Pancreas (tissue), 10 donors: ENCODE results near the gene ST3GAL4. TPM values are rescaled to one million over a fixed set of nuclear protein-coding genes. Genes with fewer than 3 reads are reported as not detected.
A peak's percentile ranks its signal among the peaks of the same experiment; 100 is the strongest.

Source experiments
- ATAC-seq, 4 donors: fragments of 200-7000 bp; cut with Tn5 transposase; one replicate each; pipeline versions ENCODE4 v1.8.0 to v1.9.1; 2020; ENCODE audit warnings: mild to moderate bottlenecking in 4 of 4, moderate library complexity in 4 of 4
- DNase-seq, 6 donors: peaks; one replicate each; pipeline ENCODE4 v3.0.0-alpha.2; 2020
- FAIRE-seq: peaks from 2 replicates; lab custom pipeline; 2012; peaks lifted over from hg19 to GRCh38; lab: Jason Lieb, UNC
- H3K27ac ChIP-seq, 4 donors: fragments of 200-600 bp; sonication (generic); 1 replicate in 3 of 4; 2 replicates in 1 of 4; pipeline versions ENCODE4 v1.5.0 to v1.8.0; 2020
- H3K27me3 ChIP-seq, 4 donors: fragments of 200-600 bp; one replicate each; pipeline ENCODE4 v1.8.0; 2021
- H3K36me3 ChIP-seq, 3 donors: fragments of 200-600 bp; sonication (generic) in 1 of 3; one replicate each; pipeline versions ENCODE4 v1.5.0 to v1.8.0; 2020 to 2021
- H3K4me1 ChIP-seq, 3 donors: fragments of 200-600 bp; one replicate each; pipeline ENCODE4 v1.8.0; 2021
- H3K4me3 ChIP-seq, 4 donors: fragments of 200-600 bp; sonication (generic) in 2 of 4; one replicate each; pipeline versions ENCODE4 v1.5.0 to v1.8.0; 2020 to 2021
- H3K9me3 ChIP-seq, 4 donors: fragments of 200-600 bp; one replicate each; pipeline ENCODE4 v1.8.0; 2021
- CTCF ChIP-seq, 4 donors: fragments of 200-600 bp; sonication (generic) in 3 of 4; IDR thresholded peaks; one replicate each; pipeline versions ENCODE4 v1.5.0 to v1.8.0; 2021; ENCODE audit warnings: antibody characterized with exemption in 4 of 4
- WGBS, 2 donors: extraction: QIAGEN DNeasy Blood & Tissue Kit; methylation state at CpG; one replicate each; pipeline ENCODE4 v1.1.7; 2013; 5-methylcytosine and 5-hydroxymethylcytosine counted together
- intact Hi-C, 3 donors: fragments of 100-400 bp; cut with DNase I; formaldehyde crosslinking; loops; one replicate each; pipeline versions ENCODE4 v1.11.1 to v1.14.2; 2022
- polyA plus RNA-seq, 2 donors: library from polyadenylated mRNA; stranded (reverse); fragments of 200-250 nt; gene quantifications; one replicate each; pipeline ENCODE4 v1.2.3, GENCODE V29; 2013
- total RNA-seq, 6 donors: library from RNA; stranded (reverse); fragmentation: NEBNext Ultra II Directional in 4 of 6; extraction: Animal tissue kit (Norgen Biotek cat#: 25700) in 4 of 6; gene quantifications; one replicate each; pipeline versions ENCODE4 v1.2.1 to v1.2.4, GENCODE V29; 2021 to 2023
- donor health status: healthy with polysubstance abuse.
- donor health status: DM: no; HTN: no; CAD: no; lungs with moderate emphysema.
- donor health status: DM: no; HTN: no; CAD: no.
- donor health status: control.
- donor health status: control.
- donor health status: Bipolar disorder and iron deficiency.
- donor health status: DM: yes; HTN: yes; CAD: no.
- donor health status: DM: no; HTN: no; CAD: no.
- donor health status: DM: no; HTN: no; CAD: no.
- donor health status: DM: yes; HTN: yes; CAD: no.

ST3GAL4 gene
- total and polyA plus RNA-seq, 8 donors, result 2.6 to 12.9 (median 9.4) TPM

GRCh38 chr11:126340960-126341606 is 14.4 kb upstream of the ST3GAL4 start:
- no peak for FAIRE-seq
- DNase-seq, result no peak
- Histone ChIP-seq H3K4me1 (peaks cover 0 to 11% (median 8%) of the 10 kb centered on the region in 3 donors), H3K4me3 (no peak overlapping the region), H3K27me3 (no peaks in the 10 kb centered on the region), H3K9me3 (no peaks in the 10 kb centered on the region), H3K36me3 (peaks cover 0 to 5% (median 0%) of the 10 kb centered on the region in 3 donors), H3K27ac (no peak overlapping the region)
- no peak for TF ChIP-seq CTCF (IDR thresholded peaks at IDR 0.05)
- ATAC-seq, result no peak
- intact Hi-C loops, result no loop called here
- WGBS, 2 donors, result 92% methylated on average over 7 of the region's 7 CpGs

- FAIRE-seq (no peak), ATAC-seq (no peak)
- TF ChIP-seq CTCF (IDR thresholded peaks at IDR 0.05), result no peak
These were observed 13.7 kb upstream of the ST3GAL4 start for GRCh38 chr11:126341760-126342161.

GRCh38 chr11:126343051-126343450 is 12.4 kb upstream of the ST3GAL4 start:
- no peak overlapping the region for H3K4me3 ChIP-seq
- no peak for DNase-seq
- H3K9me3 ChIP-seq, result no peaks in the 10 kb centered on the region
- no peak for TF ChIP-seq CTCF (IDR thresholded peaks at IDR 0.05)
- intact Hi-C loops, result no loop called here
- 96 to 97% methylated on average over 15 to 16 of the region's 16 CpGs for WGBS, 2 donors
- H3K36me3 ChIP-seq, result peaks cover 0 to 5% (median 0%) of the 10 kb centered on the region in 3 donors
- no peak for ATAC-seq
- no peak for FAIRE-seq
- H3K27ac ChIP-seq, result no peak overlapping the region
- H3K27me3 ChIP-seq, result no peaks in the 10 kb centered on the region
- peaks cover 0 to 22% (median 11%) of the 10 kb centered on the region in 3 donors for H3K4me1 ChIP-seq

More at GRCh38 chr11:126341760-126342161, 13.7 kb upstream of the ST3GAL4 start:
- no peaks in the 10 kb centered on the region for H3K27me3 ChIP-seq
- no peak overlapping the region for H3K27ac ChIP-seq
- WGBS, 2 donors, result 70 to 94% methylated on average over 3 of the region's 3 CpGs
- no peaks in the 10 kb centered on the region for H3K9me3 ChIP-seq
- no peak overlapping the region for H3K4me3 ChIP-seq
- DNase-seq, result no peak
- peaks cover 0 to 5% (median 0%) of the 10 kb centered on the region in 3 donors for H3K36me3 ChIP-seq
- intact Hi-C loops, result no loop called here
- H3K4me1 ChIP-seq, result peaks cover 0 to 18% (median 11%) of the 10 kb centered on the region in 3 donors

- peaks cover 0 to 25% (median 11%) of the 10 kb centered on the region in 3 donors for H3K4me1 ChIP-seq
- H3K27ac ChIP-seq, result peak overlapping the region in 1 of 4 donors; percentile 82
- DNase-seq (no peak), FAIRE-seq (no peak), ATAC-seq (no peak)
- intact Hi-C loops, result no loop called here
- WGBS, 2 donors, result 88 to 96% methylated on average over 11 of the region's 11 CpGs
- no peaks in the 10 kb centered on the region for H3K27me3 ChIP-seq
- H3K9me3 ChIP-seq, result no peaks in the 10 kb centered on the region
- no peak overlapping the region for H3K4me3 ChIP-seq
- no peak for TF ChIP-seq CTCF (IDR thresholded peaks at IDR 0.05)
- no peaks in the 10 kb centered on the region for H3K36me3 ChIP-seq
These were observed 11.1 kb upstream of the ST3GAL4 start for GRCh38 chr11:126344141-126345080.
